GM12878 (cell line): ENCODE measurements around the gene MYH10. TPM values are rescaled to one million over a fixed set of nuclear protein-coding genes. Genes with fewer than 3 reads are reported as not detected.
A peak's percentile ranks its signal among the peaks of the same experiment; 100 is the strongest.

ENCODE experiments used
- ATAC-seq: fragments of 200-7000 bp; cut with Tn5 transposase; 3 replicates; pipeline ENCODE4 v1.9.1; 2020; ENCODE audit warnings: mild to moderate bottlenecking, moderate library complexity
- BruUV-seq: library from RNA; stranded (reverse); fragments of 400-500 nt; replicated peaks from 2 replicates; lab custom pipeline; 2021; lab: Mats Ljungman, UMichigan
- CTCF ChIA-PET: fragments of 300-600 bp; sonication (Branson Sonifier 250); formaldehyde crosslinking; extraction: SDS; loops from one replicate; lab custom pipeline; 2021; ENCODE audit warnings: inconsistent platforms; lab: Yijun Ruan, JAX
- POLR2A ChIA-PET: fragments of 350-600 bp; formaldehyde crosslinking; extraction: SDS; loops from one replicate; lab custom pipeline; 2021; ENCODE audit warnings: inconsistent platforms; lab: Charles Lee
- RAD21 ChIA-PET: fragments of 300-600 bp; sonication (Branson Sonifier 250); formaldehyde crosslinking; loops from one replicate; lab custom pipeline; 2023; ENCODE audit warnings: antibody characterized with exemption; ENCODE audit not compliant: unreplicated experiment; lab: Charles Lee
- SMC1A ChIA-PET: fragments of 300-600 bp; sonication (Branson Sonifier 250); formaldehyde crosslinking; loops from one replicate; lab custom pipeline; 2023; ENCODE audit not compliant: unreplicated experiment, uncharacterized antibody; lab: Charles Lee
- DNase-seq: peaks from one replicate; pipeline ENCODE4 v3.0.0-alpha.2; 2011; ENCODE audit warnings: low read depth, low spot score
- FAIRE-seq: peaks from 3 replicates; lab custom pipeline; 2011; peaks lifted over from hg19 to GRCh38; lab: Jason Lieb, UNC
- H2AFZ ChIP-seq: 2 replicates; pipeline ENCODE4 v1.6.0; 2011; ENCODE audit warnings: low read depth, low read length, control low read depth; ENCODE audit not compliant: control insufficient read depth
- H3K27ac ChIP-seq: 2 replicates; pipeline ENCODE4 v1.5.1; 2011; ENCODE audit warnings: control low read depth; ENCODE audit not compliant: control insufficient read depth, insufficient read depth
- H3K27me3 ChIP-seq, 2 experiments: replicated peaks in 1 of 2; 2 replicates each; pipeline versions ENCODE4 v1.6.0 to v1.6.1; 2011; ENCODE audit warnings: low read length in 1 of 2; ENCODE audit not compliant: control insufficient read depth in 2 of 2, insufficient read depth in 2 of 2
- H3K36me3 ChIP-seq, 2 experiments: 2 replicates each; pipeline ENCODE4 v1.5.1; 2011; ENCODE audit warnings: low read length in 1 of 2; ENCODE audit not compliant: control insufficient read depth in 2 of 2, insufficient read depth in 2 of 2
- H3K4me1 ChIP-seq: 2 replicates; pipeline ENCODE4 v1.6.1; 2011; ENCODE audit warnings: mild to moderate bottlenecking, low read length, moderate library complexity, mixed read lengths; ENCODE audit not compliant: control insufficient read depth, insufficient read depth
- H3K4me2 ChIP-seq: 2 replicates; pipeline ENCODE4 v1.6.0; 2011; ENCODE audit warnings: control low read depth; ENCODE audit not compliant: control insufficient read depth, insufficient read depth
- H3K4me3 ChIP-seq: fragments of 200-600 bp; sonication (generic); 2 replicates; pipeline ENCODE4 v1.5.1; 2016
- H3K79me2 ChIP-seq: 2 replicates; pipeline ENCODE4 v1.6.0; 2011; ENCODE audit warnings: low read length; ENCODE audit not compliant: control insufficient read depth, insufficient read depth
- H3K9ac ChIP-seq: 2 replicates; pipeline ENCODE4 v1.8.0; 2011; ENCODE audit warnings: low read length, control low read depth, mixed read lengths; ENCODE audit not compliant: control insufficient read depth, insufficient read depth
- H3K9me3 ChIP-seq: replicated peaks from 3 replicates; pipeline ENCODE4 v1.5.1; 2011; ENCODE audit warnings: mild to moderate bottlenecking, low read length; ENCODE audit not compliant: control insufficient read depth, insufficient read depth
- H4K20me1 ChIP-seq: 2 replicates; pipeline ENCODE4 v1.6.0; 2011; ENCODE audit not compliant: control insufficient read depth, insufficient read depth
- E4F1 ChIP-seq: fragments of 450-650 bp; IDR thresholded peaks from 2 replicates; pipeline ENCODE4 v1.6.1; 2018; ENCODE audit warnings: borderline replicate concordance, mild to moderate bottlenecking; ENCODE audit not compliant: partially characterized antibody
- EED ChIP-seq: sonication (generic); IDR thresholded peaks from 2 replicates; pipeline ENCODE4 v1.6.1; 2016; ENCODE audit warnings: antibody characterized with exemption, low read depth
- JUNB ChIP-seq: IDR thresholded peaks from 2 replicates; pipeline ENCODE4 v1.6.1; 2016; ENCODE audit warnings: antibody characterized with exemption, mild to moderate bottlenecking
- NR2F1 ChIP-seq: fragments of 450-650 bp; conservative IDR thresholded peaks from 2 replicates; pipeline ENCODE4 v1.6.1; 2017; ENCODE audit warnings: mild to moderate bottlenecking
- RFX5 ChIP-seq: IDR thresholded peaks from 2 replicates; pipeline ENCODE4 v1.6.1; 2011; ENCODE audit warnings: low read depth, low read length, improper control_type of control experiment
- RUNX3 ChIP-seq: IDR thresholded peaks from 2 replicates; pipeline ENCODE4 v1.6.1; 2012; ENCODE audit warnings: low read length, inconsistent platforms
- WGBS: methylation state at CpG from one replicate; pipeline ENCODE4 v1.1.6; 2016; ENCODE audit warnings: low lambda C conversion rate; ENCODE audit not compliant: insufficient replicate concordance, insufficient coverage; ENCODE audit errors: missing lambda C conversion rate; 5-methylcytosine and 5-hydroxymethylcytosine counted together
- in situ Hi-C: fragments of 300-500 bp; cut with MboI; formaldehyde crosslinking; loops from 9 replicates; pipeline ENCODE4 v1.14.3; 2018; ENCODE audit warnings: mixed read lengths
- intact Hi-C: fragments of 100-400 bp; cut with micrococcal nuclease; formaldehyde crosslinking; loops from one replicate; pipeline ENCODE4 v1.14.2; 2022; ENCODE audit not compliant: unreplicated experiment
- polyA plus RNA-seq, 11 experiments: library from polyadenylated mRNA; depleted of rRNA in 4 of 11; unstranded in 6 of 11; stranded (reverse) in 5 of 11; fragments of >200 nt; fragmentation: Nextera tagmentation in 4 of 11; fragmentation: Illumina TruSeq in 1 of 11; extraction: Ambion mirVana in 4 of 11; extraction: Trizol in 1 of 11; gene quantifications; 1 replicate in 1 of 11; 2 replicates in 10 of 11; pipeline versions ENCODE4 v1.2.1 to v1.2.3, GENCODE V29; 2011 to 2016; ENCODE audit warnings: inconsistent platforms in 2 of 11, missing spikeins in 2 of 11, low read depth in 1 of 11
- total RNA-seq, 4 experiments: library from RNA; depleted of rRNA in 3 of 4; stranded (reverse); fragments of >200 nt in 3 of 4; fragmentation: Illumina TruSeq in 1 of 4; extraction: Trizol in 1 of 4; gene quantifications; 2 replicates each; pipeline versions ENCODE4 v1.2.1 to v1.2.3, GENCODE V29; 2013 to 2021
- TF ChIP-seq, protein P1 (sequence below): fragments of 450-650 bp; formaldehyde crosslinking; IDR thresholded peaks from 2 replicates; pipeline ENCODE4 v1.4.0; 2020; ENCODE audit warnings: mild to moderate bottlenecking, moderate library complexity
- TF ChIP-seq, protein P2 (sequence below): IDR thresholded peaks from 2 replicates; pipeline ENCODE4 v1.6.1; 2011; ENCODE audit warnings: borderline replicate concordance, low read depth, mild to moderate bottlenecking, moderate library complexity, low read length; ENCODE audit not compliant: insufficient read depth, poor library complexity, severe bottlenecking

Gene MYH10
- total and polyA plus RNA-seq, 10 of the 15 experiments (the other 5 are each of a cell fraction or from before 2014, with no cell fraction given), result 0.33 to 7.1 (median 1.0) TPM

DNA sequence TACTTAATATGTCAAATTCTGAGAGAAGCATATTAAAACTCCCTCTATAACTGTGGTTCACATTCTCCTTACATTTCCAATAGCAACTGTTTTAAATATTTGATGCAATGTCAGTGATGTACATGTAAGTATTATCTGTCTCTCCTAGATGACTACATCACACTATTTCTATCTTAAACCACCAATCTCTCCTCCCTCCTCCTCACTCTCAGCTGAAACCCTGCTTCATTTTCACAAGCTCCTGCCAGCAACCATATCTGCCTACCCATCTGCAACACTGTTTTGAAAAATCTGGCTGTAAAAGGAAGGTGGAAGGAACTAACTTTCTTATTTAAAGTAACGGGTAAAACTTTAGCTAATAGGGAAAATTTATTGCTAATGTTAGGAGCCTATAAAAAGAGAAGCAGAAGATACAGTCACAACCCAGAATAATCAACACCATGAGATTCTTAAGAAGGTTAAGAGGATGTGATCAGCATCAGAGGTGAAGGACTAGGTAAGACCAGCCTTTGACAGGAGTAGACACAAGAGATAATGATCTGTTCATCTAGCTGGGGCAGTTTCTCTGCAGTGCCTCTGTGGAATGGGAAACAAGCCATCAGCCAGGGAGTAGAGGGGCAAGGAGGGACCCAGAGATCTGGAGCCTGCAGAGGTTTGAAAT, 31.0 kb downstream of the MYH10 start (continued):
- TF ChIP-seq E4F1, result no peak
- no peak for TF ChIP-seq NR2F1

- intact Hi-C loops (no loop called here), in situ Hi-C loops (no loop called here)
- 31% methylated on average over 1 of the region's 1 CpG for WGBS
- H3K4me1 ChIP-seq, result peaks cover 9% of the 10 kb centered on the region
- H2AFZ ChIP-seq, result no peak overlapping the region
- no peaks in the 10 kb centered on the region for H4K20me1 ChIP-seq
- no peak for FAIRE-seq
- TF ChIP-seq RUNX3 (peak; percentile 58), EED (no peak), JUNB (peak; percentile 34; the same call in 1 of the 2 replicates), RFX5 (no peak)
- TF ChIP-seq, protein P1, sequence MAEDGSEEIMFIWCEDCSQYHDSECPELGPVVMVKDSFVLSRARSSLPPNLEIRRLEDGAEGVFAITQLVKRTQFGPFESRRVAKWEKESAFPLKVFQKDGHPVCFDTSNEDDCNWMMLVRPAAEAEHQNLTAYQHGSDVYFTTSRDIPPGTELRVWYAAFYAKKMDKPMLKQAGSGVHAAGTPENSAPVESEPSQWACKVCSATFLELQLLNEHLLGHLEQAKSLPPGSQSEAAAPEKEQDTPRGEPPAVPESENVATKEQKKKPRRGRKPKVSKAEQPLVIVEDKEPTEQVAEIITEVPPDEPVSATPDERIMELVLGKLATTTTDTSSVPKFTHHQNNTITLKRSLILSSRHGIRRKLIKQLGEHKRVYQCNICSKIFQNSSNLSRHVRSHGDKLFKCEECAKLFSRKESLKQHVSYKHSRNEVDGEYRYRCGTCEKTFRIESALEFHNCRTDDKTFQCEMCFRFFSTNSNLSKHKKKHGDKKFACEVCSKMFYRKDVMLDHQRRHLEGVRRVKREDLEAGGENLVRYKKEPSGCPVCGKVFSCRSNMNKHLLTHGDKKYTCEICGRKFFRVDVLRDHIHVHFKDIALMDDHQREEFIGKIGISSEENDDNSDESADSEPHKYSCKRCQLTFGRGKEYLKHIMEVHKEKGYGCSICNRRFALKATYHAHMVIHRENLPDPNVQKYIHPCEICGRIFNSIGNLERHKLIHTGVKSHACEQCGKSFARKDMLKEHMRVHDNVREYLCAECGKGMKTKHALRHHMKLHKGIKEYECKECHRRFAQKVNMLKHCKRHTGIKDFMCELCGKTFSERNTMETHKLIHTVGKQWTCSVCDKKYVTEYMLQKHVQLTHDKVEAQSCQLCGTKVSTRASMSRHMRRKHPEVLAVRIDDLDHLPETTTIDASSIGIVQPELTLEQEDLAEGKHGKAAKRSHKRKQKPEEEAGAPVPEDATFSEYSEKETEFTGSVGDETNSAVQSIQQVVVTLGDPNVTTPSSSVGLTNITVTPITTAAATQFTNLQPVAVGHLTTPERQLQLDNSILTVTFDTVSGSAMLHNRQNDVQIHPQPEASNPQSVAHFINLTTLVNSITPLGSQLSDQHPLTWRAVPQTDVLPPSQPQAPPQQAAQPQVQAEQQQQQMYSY (CRISPR knock-in tag), result no peak
- TF ChIP-seq, protein P2, sequence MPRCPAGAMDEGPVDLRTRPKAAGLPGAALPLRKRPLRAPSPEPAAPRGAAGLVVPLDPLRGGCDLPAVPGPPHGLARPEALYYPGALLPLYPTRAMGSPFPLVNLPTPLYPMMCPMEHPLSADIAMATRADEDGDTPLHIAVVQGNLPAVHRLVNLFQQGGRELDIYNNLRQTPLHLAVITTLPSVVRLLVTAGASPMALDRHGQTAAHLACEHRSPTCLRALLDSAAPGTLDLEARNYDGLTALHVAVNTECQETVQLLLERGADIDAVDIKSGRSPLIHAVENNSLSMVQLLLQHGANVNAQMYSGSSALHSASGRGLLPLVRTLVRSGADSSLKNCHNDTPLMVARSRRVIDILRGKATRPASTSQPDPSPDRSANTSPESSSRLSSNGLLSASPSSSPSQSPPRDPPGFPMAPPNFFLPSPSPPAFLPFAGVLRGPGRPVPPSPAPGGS, result no peak
- TF ChIP-seq, all 136 proteins: peak for 2
- DNase-seq (no peak), ATAC-seq (peak; percentile 39)
- ChIA-PET CTCF (interaction anchor here (0.6 kb wide), 1 partner anchor 25 kb away, joined by 4 read pairs; no protein-coding TSS in a partner anchor), RAD21 (no interaction called here), POLR2A (no interaction called here), SMC1A (no interaction called here)
- Histone ChIP-seq H3K9ac (no peak overlapping the region), H3K36me3 (no peaks in the 10 kb centered on the region), H3K27me3 (no peaks in the 10 kb centered on the region), H3K27ac (no peak overlapping the region), H3K4me3 (no peak overlapping the region), H3K9me3 (no peaks in the 10 kb centered on the region; the same call in 2 of the 3 replicates), H3K79me2 (no peaks in the 10 kb centered on the region), H3K4me2 (no peak overlapping the region)
- BruUV-seq, result no TSS peak
Measured at GRCh38 chr17:8598913-8599312, 31.6 kb downstream of the MYH10 start.
